ENCODE results near the gene TMEM225.

DNA sequence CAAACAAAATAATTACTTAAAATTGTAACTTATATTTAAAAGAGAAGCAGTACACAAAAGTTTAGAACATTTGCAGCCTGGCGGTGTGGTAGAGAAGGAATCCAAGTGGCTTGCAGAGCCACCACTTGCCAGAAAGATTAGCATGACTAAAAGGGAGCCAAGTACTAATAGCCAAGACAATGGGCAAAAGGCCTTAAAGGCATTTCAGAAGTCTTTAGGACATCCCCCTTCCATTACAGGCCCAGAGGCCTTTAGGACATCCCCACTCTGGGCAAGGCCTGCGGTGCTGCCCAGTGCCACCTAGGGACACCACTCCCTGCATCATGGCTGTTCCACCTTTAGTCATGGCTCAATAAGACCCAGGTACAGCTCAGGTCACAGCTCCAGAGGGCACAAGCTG, 32.4 kb downstream of the TMEM225 start:
- TF ChIP-seq, protein P1, sequence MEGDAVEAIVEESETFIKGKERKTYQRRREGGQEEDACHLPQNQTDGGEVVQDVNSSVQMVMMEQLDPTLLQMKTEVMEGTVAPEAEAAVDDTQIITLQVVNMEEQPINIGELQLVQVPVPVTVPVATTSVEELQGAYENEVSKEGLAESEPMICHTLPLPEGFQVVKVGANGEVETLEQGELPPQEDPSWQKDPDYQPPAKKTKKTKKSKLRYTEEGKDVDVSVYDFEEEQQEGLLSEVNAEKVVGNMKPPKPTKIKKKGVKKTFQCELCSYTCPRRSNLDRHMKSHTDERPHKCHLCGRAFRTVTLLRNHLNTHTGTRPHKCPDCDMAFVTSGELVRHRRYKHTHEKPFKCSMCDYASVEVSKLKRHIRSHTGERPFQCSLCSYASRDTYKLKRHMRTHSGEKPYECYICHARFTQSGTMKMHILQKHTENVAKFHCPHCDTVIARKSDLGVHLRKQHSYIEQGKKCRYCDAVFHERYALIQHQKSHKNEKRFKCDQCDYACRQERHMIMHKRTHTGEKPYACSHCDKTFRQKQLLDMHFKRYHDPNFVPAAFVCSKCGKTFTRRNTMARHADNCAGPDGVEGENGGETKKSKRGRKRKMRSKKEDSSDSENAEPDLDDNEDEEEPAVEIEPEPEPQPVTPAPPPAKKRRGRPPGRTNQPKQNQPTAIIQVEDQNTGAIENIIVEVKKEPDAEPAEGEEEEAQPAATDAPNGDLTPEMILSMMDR (IDR thresholded peaks at IDR 0.05), result no peak
- TF ChIP-seq POLR2A (IDR thresholded peaks at IDR 0.05), result no peak
